SK-N-SH treated with all-trans-retinoic acid at 6 μM for 48 hours (cell line): Measurements from ENCODE around the gene CASP10.

ENCODE experiments used
- ATAC-seq: fragments of 200-7000 bp; cut with Tn5 transposase; 3 replicates; pipeline ENCODE4 v1.9.1; 2020; ENCODE audit warnings: mild to moderate bottlenecking, moderate library complexity
- ARNTL ChIP-seq: fragments of 450-650 bp; formaldehyde crosslinking; IDR thresholded peaks from 2 replicates; pipeline ENCODE4 v1.5.0; 2020; ENCODE audit warnings: low read depth, mild to moderate bottlenecking, moderate library complexity, borderline replicate concordance
- BACH2 ChIP-seq: fragments of 250-450 bp; sonication (Bioruptor Pico); IDR thresholded peaks from 2 replicates; pipeline ENCODE4 v1.9.0; 2021; ENCODE audit warnings: mild to moderate bottlenecking, borderline replicate concordance
- CREB5 ChIP-seq: fragments of 250-450 bp; sonication (Bioruptor Pico); IDR thresholded peaks from 2 replicates; pipeline ENCODE4 v1.5.1; 2020; ENCODE audit warnings: low read depth, mild to moderate bottlenecking, moderate library complexity
- CSDC2 ChIP-seq: fragments of 250-450 bp; sonication (Bioruptor Pico); IDR thresholded peaks from 2 replicates; pipeline ENCODE4 v1.5.0; 2020; ENCODE audit warnings: mild to moderate bottlenecking, moderate library complexity
- CSRNP3 ChIP-seq: fragments of 250-450 bp; sonication (Bioruptor Pico); IDR thresholded peaks from 2 replicates; pipeline ENCODE4 v1.5.1; 2021; ENCODE audit warnings: mild to moderate bottlenecking, moderate library complexity
- ESRRG ChIP-seq: fragments of 250-450 bp; sonication (Bioruptor Pico); IDR thresholded peaks from 2 replicates; pipeline ENCODE4 v1.6.1; 2021; ENCODE audit warnings: mild to moderate bottlenecking
- GLIS3 ChIP-seq: fragments of 250-450 bp; sonication (Bioruptor Pico); IDR thresholded peaks from 2 replicates; pipeline ENCODE4 v1.5.0; 2020; ENCODE audit warnings: mild to moderate bottlenecking, moderate library complexity
- ISL1 ChIP-seq: fragments of 250-450 bp; sonication (Bioruptor Pico); IDR thresholded peaks from 2 replicates; pipeline ENCODE4 v2.1.2; 2022; ENCODE audit warnings: mild to moderate bottlenecking, moderate library complexity
- OSR1 ChIP-seq: fragments of 250-450 bp; sonication (Bioruptor Pico); IDR thresholded peaks from 2 replicates; pipeline ENCODE4 v1.8.0; 2022; ENCODE audit warnings: moderate library complexity, mild to moderate bottlenecking, inconsistent platforms
- POU6F1 ChIP-seq: fragments of 250-450 bp; sonication (Bioruptor Pico); IDR thresholded peaks from 2 replicates; pipeline ENCODE4 v1.8.0; 2021; ENCODE audit warnings: low read depth, mild to moderate bottlenecking, moderate library complexity, borderline replicate concordance
- PPARA ChIP-seq: fragments of 250-450 bp; sonication (Bioruptor Pico); IDR thresholded peaks from 2 replicates; pipeline ENCODE4 v1.5.0; 2020; ENCODE audit warnings: mild to moderate bottlenecking, borderline replicate concordance
- SNAI2 ChIP-seq: fragments of 250-450 bp; sonication (Bioruptor Pico); IDR thresholded peaks from 2 replicates; pipeline ENCODE4 v1.5.0; 2020; ENCODE audit warnings: mild to moderate bottlenecking, moderate library complexity
- TCF4 ChIP-seq: fragments of 250-450 bp; sonication (Bioruptor Pico); IDR thresholded peaks from 2 replicates; pipeline ENCODE4 v1.8.0; 2021; ENCODE audit warnings: mild to moderate bottlenecking, moderate library complexity, borderline replicate concordance
- TOX ChIP-seq: fragments of 250-450 bp; sonication (Bioruptor Pico); IDR thresholded peaks from 2 replicates; pipeline ENCODE4 v1.8.0; 2021; ENCODE audit warnings: mild to moderate bottlenecking, moderate library complexity, borderline replicate concordance
- TSHZ2 ChIP-seq: fragments of 250-450 bp; sonication (Bioruptor Pico); IDR thresholded peaks from 2 replicates; pipeline ENCODE4 v1.5.0; 2020; ENCODE audit warnings: mild to moderate bottlenecking, moderate library complexity
- ZC3H10 ChIP-seq: fragments of 250-450 bp; sonication (Bioruptor Pico); IDR thresholded peaks from 2 replicates; pipeline ENCODE4 v1.5.1; 2021; ENCODE audit warnings: mild to moderate bottlenecking, moderate library complexity
- ZFP3 ChIP-seq: fragments of 250-450 bp; sonication (Bioruptor Pico); IDR thresholded peaks from 2 replicates; pipeline ENCODE4 v1.5.0; 2020; ENCODE audit warnings: mild to moderate bottlenecking, moderate library complexity
- ZFP30 ChIP-seq: fragments of 450-650 bp; formaldehyde crosslinking; IDR thresholded peaks from 2 replicates; pipeline ENCODE4 v1.5.0; 2022; ENCODE audit warnings: mild to moderate bottlenecking, moderate library complexity
- ZNF565 ChIP-seq: fragments of 450-650 bp; formaldehyde crosslinking; conservative IDR thresholded peaks from 2 replicates; pipeline ENCODE4 v1.5.0; 2020; ENCODE audit warnings: low read depth, mild to moderate bottlenecking, moderate library complexity
- ZNF70 ChIP-seq: fragments of 450-650 bp; formaldehyde crosslinking; IDR thresholded peaks from 2 replicates; pipeline ENCODE4 v1.5.0; 2020; ENCODE audit warnings: mild to moderate bottlenecking, moderate library complexity
- ZNF8 ChIP-seq: fragments of 450-650 bp; formaldehyde crosslinking; IDR thresholded peaks from 2 replicates; pipeline ENCODE4 v1.5.0; 2020; ENCODE audit warnings: mild to moderate bottlenecking, moderate library complexity

CASP10 gene

GRCh38 chr2:201248288-201248844 lies 65.4 kb downstream of the CASP10 start:
- no peak for ATAC-seq

GRCh38 chr2:201249889-201250288 lies 66.9 kb downstream of the CASP10 start:
- TF ChIP-seq GLIS3 (CRISPR knock-in tag), result no peak
- no peak for ATAC-seq

More at GRCh38 chr2:201248288-201248844, 65.4 kb downstream of the CASP10 start:
- TF ChIP-seq ZC3H10 (CRISPR knock-in tag), result no peak
- no peak for TF ChIP-seq POU6F1 (CRISPR knock-in tag)
- no peak for TF ChIP-seq BACH2 (CRISPR knock-in tag)
- no peak for TF ChIP-seq ZFP30 (CRISPR knock-in tag)
- TF ChIP-seq ZFP3 (CRISPR knock-in tag), result no peak
- no peak for TF ChIP-seq TSHZ2
- TF ChIP-seq GLIS3 (CRISPR knock-in tag), result no peak
- no peak for TF ChIP-seq PPARA (CRISPR knock-in tag)
- TF ChIP-seq ISL1 (CRISPR knock-in tag), result no peak

- no peak for ATAC-seq
- TF ChIP-seq ZNF70 (CRISPR knock-in tag) (no peak), TCF4 (CRISPR knock-in tag) (no peak)
These were observed 67.8 kb downstream of the CASP10 start for GRCh38 chr2:201250741-201251140.

- ATAC-seq, result peak; percentile 43
These were observed 71.3 kb downstream of the CASP10 start for GRCh38 chr2:201254081-201254730.

More at GRCh38 chr2:201254081-201254730, 71.3 kb downstream of the CASP10 start:
- no peak for TF ChIP-seq BACH2 (CRISPR knock-in tag)
- TF ChIP-seq ZNF8 (CRISPR knock-in tag), result no peak
- TF ChIP-seq ZNF565 (CRISPR knock-in tag), result no peak
- TF ChIP-seq ZNF70 (CRISPR knock-in tag), result no peak
- no peak for TF ChIP-seq ZFP30 (CRISPR knock-in tag)
- TF ChIP-seq ZFP3 (CRISPR knock-in tag), result no peak
- TF ChIP-seq CREB5 (CRISPR knock-in tag), result no peak
- TF ChIP-seq TOX (CRISPR knock-in tag), result no peak
- TF ChIP-seq OSR1, result no peak
- no peak for TF ChIP-seq ESRRG
- TF ChIP-seq ARNTL, result no peak
- TF ChIP-seq CSDC2 (CRISPR knock-in tag), result no peak
- TF ChIP-seq SNAI2 (CRISPR knock-in tag), result no peak
- TF ChIP-seq CSRNP3 (CRISPR knock-in tag), result no peak
- TF ChIP-seq, all 23 proteins: peak for 0
